Measurements from ENCODE around the gene MYCN.

DNA sequence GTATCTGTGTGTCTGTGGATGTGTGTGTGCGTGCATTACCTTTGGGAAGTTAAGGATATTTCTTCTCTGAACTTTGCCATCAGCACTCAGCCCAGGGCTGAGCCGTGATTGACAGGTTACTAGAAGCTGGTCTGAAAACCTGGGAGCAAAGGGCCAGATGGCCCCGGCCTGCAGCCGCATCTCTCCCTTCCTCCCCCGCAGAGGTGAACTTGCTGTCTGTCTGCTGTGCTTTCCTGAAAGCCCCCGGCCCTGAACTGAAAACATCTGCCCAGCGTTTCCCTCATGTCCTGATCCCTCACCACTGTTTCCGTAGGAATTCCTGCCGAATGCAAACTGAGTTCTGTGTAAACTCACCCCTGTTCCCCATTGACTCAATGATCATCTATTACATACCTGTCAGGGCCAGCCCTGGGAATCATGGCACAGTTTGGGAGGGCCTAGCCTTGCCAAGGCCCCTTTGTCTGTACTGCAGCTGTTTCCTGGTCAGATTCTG, 45.8 kb downstream of the MYCN start:
- TF ChIP-seq POLR2AphosphoS5 (IDR thresholded peaks at IDR 0.05) = no peak
- TF ChIP-seq, protein P1, sequence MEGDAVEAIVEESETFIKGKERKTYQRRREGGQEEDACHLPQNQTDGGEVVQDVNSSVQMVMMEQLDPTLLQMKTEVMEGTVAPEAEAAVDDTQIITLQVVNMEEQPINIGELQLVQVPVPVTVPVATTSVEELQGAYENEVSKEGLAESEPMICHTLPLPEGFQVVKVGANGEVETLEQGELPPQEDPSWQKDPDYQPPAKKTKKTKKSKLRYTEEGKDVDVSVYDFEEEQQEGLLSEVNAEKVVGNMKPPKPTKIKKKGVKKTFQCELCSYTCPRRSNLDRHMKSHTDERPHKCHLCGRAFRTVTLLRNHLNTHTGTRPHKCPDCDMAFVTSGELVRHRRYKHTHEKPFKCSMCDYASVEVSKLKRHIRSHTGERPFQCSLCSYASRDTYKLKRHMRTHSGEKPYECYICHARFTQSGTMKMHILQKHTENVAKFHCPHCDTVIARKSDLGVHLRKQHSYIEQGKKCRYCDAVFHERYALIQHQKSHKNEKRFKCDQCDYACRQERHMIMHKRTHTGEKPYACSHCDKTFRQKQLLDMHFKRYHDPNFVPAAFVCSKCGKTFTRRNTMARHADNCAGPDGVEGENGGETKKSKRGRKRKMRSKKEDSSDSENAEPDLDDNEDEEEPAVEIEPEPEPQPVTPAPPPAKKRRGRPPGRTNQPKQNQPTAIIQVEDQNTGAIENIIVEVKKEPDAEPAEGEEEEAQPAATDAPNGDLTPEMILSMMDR (IDR thresholded peaks at IDR 0.05) = no peak

All from transverse colon (tissue), 4 donors.